HL-60/S4 treated with retinoic acid at 250 ng/mL for 4 days and 3 days (cell line): Measurements from ENCODE around the gene UPF3A.
"Not testable (repeated sequence)": the region's sequence is repeated elsewhere in the genome, so short reads cannot be mapped to it uniquely, and the experiment has no call there.

ENCODE experiments used
- in situ Hi-C: fragments of 300-500 bp; cut with MboI; formaldehyde crosslinking; loops from 2 replicates; pipeline ENCODE4 v1.7.0; 2022; ENCODE audit warnings: low sequenced_read_pairs

UPF3A gene, protein sequence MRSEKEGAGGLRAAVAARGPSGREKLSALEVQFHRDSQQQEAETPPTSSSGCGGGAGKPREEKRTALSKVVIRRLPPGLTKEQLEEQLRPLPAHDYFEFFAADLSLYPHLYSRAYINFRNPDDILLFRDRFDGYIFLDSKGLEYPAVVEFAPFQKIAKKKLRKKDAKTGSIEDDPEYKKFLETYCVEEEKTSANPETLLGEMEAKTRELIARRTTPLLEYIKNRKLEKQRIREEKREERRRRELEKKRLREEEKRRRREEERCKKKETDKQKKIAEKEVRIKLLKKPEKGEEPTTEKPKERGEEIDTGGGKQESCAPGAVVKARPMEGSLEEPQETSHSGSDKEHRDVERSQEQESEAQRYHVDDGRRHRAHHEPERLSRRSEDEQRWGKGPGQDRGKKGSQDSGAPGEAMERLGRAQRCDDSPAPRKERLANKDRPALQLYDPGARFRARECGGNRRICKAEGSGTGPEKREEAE

DNA sequence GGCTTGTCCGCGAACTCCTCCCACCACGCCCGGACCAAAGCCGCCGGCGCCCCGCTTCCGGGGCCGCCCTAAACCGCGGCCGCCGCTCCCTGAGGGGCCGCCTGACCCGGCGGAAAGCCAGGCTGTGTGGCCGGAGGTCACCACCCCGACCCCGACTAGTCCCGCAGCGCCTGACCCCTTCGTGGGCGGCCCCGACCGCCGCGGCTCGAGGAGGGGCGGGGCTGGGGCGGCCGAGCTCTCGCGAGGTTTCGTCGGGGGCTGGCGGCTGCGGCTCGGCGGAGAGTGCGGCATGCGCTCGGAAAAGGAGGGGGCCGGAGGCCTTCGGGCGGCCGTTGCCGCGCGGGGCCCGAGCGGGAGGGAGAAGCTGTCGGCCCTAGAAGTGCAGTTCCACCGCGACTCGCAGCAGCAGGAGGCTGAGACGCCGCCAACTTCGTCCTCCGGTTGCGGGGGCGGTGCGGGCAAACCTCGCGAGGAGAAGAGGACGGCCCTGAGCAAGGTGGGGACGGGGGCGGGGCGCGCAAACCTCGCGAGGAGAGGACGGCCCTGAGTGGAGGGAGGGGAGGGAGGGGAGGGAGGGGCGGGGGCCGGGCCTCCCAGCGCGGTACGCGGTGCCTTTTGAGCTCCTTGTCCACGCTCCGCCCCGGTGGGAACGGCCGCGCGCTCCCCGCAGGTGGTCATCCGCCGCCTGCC, at the start of gene UPF3A:
Gene UPF3A (plus strand): TSS at position 251 of the 690 bp plus-strand sequence. CDS start 39 bp downstream, at position 290.
- in situ Hi-C loops: no loop called here

DNA sequence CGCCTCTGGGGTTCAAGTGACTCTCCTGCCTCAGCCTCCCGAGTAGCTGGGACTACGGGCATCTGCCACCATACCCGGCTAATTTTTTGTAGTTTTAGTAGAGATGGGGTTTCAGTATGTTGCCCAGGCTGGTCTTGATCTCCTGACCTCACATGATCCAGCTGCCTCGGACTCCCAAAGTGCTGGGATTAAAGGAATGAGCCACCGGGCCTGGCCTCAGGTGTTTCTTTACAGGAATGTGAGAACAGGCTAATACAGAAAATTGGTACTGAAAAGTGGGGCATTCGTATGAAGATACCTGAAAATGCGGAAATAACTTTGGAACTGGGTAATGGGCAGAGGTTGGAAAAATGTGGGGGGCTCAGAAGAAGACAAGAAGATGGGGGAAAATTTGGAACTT, 49.5 kb upstream of the UPF3A start:
- in situ Hi-C loops: no loop called here

DNA sequence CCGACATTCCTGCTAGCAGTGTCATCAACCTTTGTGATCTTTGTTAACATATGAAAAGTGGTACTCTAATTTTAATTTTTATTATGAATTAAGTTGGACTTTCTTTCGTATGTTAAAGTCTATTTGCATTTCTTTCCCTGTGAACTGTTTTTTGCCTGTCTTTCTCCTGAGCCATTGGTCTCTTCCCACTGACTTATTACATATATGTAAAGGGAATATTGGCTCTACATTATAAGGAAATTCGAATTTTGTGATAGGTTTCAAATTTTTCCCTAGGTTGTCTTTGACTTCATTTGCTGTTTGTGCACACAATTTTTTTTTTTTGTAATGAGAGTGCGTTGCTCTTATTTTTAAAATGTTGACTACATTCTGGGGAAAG, 47.1 kb upstream of the UPF3A start:
- in situ Hi-C loops: no loop called here

DNA sequence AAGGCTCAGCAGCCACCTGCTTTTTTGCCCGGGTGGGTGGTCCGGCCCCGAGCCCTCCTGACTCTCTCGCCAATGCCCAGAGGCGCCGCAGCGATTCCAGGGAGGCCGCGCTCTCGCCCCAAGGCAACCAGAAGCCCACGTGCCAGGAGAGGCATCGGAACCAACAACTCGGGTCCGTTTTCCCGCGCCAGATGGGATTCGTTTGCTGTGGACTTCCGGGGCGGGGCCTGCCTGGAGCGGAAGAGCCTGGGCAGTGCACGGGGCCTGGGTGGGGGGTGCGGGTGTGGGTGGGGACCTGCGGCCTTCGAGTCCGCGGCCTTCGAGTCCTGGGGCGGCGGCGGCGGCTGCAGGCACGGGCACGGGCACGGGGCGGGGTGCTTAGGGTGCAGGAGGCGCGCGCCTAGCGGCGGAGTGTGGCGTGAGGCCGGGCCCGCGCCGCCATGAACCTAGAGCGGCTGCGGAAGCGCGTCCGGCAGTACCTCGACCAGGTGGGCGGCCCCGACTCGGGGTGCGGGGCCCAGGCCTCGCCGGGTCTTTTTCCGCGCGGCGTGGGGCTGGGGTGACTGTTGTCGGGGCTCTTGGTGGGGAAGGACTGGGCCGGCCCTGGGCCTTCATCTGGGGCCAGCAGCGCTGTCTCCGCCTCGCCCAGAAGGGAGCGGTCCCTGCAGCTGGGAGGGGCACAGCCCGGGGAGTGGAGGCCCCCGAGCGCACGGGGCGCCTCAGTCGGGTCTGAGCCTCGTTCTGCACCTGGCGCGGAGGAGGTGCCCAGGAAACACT, 46.6 kb upstream of the UPF3A start, which contains the start of gene CDC16:
Gene CDC16 (plus strand): TSS at position 253 of the 777 bp plus-strand sequence. CDS start 188 bp downstream, at position 441.
- in situ Hi-C loops: no loop called here

DNA sequence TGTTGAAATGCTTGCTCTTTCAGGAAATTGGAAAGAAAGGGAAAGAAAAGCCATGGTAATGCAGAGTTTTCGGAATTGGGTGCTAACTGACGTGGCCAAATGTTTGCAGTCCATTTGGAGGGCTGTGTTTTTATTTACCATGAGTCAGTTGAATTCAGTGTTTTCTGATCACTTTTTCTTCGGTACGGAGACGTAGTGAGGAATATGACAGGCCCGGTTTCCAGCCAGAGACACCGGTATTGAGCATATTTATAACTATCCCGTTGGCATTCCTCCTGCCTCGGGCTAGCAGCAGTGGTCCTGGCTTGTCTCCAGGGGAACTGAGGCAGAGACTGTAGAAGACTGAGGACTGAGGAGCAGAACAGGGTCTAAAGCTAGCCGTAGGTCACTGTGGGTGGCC, 45.7 kb upstream of the UPF3A start:
- in situ Hi-C loops: no loop called here

DNA sequence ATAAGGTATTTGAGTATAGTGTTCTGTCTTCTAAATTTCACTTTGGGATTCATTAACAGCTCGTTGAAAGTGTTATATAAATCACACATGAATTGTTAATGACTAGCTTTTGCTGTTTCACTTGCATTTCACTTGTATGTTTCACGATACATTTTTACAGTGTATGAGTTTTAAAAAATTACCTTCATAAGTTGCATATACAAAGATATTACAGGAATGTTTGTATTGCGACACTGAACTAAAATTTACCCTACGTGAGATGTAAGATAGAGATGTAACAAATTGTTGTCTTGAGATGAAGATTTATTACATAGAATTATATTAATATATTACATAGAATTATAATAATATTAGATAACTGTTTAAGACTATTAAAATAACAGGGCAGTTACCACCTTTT, 45.2 kb upstream of the UPF3A start:
- in situ Hi-C loops: no loop called here

DNA sequence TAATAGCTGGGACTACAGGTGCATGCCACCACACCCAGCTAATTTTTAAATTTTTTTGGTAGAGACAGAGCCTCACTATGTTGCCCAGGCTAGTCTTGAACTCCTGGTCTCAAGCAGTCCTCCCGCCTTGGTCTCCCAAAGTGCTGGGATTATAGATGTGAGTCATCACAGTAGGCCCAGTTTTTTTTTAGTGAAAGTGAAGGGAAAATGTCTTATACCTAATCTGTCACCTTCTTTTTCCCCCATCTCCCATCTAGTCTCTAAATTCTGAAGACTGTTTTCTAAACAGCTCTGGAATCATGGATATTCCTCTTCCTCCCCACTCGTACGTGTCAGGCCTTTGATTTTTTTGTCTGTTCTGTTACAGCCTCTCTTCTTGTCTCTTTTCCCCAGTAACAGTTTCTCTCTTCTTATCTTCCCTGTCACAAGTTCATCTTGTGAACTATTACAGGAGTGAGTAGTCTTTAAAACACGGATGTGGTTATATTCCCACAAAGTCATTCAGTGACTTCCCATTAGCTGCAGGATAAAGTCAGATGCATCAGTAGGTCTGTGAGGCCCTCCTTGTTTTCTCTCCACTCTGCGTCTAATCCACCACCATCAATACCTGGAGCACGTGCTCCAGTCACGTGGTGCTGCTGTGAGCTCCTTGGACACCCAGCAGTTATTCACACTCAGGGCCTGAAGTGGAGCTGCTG, 43.8 kb upstream of the UPF3A start:
- in situ Hi-C loops: no loop called here

DNA sequence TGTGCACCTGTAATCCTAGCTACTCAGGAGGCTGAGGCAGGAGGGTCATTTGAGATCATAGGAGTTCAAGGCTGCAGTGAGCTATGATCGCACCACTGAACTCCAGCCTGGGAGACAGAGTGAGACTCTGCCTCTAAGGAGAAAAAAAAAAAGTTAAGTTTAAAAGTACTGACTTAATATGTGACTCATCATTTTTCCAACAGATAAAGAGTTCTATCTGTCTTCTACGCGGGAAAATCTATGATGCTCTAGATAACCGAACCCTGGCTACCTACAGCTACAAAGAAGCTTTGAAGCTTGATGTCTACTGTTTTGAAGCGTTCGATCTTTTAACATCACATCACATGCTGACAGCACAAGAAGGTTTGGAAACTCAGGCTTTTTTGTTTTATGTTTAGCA, 39.5 kb upstream of the UPF3A start:
- in situ Hi-C loops: no loop called here

DNA sequence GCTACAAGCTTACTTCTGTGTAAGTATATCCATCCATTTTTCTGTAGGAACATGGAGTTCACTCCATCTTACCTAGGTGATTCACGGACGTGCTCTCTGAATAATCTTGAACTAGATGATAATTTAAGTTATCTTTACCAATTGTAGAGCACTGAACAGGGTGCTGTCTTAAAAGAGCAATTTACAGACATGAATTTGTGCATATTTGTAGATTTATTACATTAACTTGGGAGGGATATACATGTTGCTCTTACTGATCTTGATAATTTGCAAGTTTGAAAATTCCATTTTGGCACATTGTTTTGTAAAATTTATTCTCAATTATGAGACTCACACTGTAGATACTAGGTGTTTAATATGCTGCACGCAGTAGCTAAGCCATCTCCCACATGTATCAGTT, 37.4 kb upstream of the UPF3A start:
- in situ Hi-C loops: no loop called here

DNA sequence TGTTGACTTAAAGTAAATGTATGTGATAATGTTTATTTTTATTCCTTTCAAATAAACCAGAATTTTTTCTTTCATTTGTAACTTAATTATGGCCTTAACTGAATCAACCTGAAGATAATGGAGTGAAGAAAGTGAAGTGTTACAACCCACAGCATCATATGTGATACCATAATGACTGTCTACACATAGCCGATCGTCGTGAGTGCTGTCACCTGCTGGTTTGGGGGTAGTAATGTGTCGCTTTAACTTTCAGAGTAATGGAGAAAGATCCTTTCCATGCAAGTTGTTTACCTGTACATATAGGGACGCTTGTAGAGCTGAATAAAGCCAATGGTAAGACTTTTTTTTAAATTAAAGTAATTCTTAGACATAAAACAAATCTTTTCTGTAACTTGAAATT, 36.8 kb upstream of the UPF3A start:
- in situ Hi-C loops: no loop called here

DNA sequence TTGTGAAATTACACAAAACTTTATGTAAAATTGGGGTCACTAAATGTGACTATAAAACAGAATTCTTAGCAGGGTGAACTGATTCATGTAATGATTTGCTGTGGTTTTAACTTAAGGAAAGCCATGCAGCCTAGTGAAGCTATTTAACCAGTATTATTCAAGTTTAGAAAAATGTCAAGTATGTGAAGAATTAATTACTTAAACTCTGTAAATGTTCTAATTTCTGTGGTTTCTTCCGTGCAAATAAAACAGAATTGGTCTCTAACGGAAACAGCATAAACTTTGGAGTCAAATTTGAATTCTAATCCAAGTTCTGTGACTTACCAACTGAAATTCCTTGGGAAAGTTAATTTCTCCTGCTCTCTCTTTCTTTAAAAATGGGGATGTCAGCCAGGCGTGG, 33.4 kb upstream of the UPF3A start:
- in situ Hi-C loops: no loop called here

DNA sequence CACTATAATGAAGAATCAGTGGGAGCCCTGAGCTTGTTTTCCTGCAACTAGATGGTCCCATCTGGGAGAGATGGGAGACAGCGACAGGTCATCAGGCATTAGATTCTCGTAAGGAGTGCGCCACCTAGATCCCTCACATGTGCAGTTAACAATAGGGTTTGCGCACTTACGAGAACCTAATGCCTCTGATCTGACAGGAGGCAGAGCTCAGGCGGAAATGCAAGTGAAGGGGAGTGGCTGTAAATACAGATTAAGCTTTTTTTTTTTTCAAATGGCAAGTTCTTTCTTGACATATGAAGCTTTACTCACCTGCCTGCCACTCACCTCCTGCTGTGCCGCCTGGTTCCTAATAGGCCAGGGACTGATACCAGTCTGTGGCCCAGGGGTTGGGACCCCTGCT, 32.3 kb upstream of the UPF3A start:
- in situ Hi-C loops: no loop called here

DNA sequence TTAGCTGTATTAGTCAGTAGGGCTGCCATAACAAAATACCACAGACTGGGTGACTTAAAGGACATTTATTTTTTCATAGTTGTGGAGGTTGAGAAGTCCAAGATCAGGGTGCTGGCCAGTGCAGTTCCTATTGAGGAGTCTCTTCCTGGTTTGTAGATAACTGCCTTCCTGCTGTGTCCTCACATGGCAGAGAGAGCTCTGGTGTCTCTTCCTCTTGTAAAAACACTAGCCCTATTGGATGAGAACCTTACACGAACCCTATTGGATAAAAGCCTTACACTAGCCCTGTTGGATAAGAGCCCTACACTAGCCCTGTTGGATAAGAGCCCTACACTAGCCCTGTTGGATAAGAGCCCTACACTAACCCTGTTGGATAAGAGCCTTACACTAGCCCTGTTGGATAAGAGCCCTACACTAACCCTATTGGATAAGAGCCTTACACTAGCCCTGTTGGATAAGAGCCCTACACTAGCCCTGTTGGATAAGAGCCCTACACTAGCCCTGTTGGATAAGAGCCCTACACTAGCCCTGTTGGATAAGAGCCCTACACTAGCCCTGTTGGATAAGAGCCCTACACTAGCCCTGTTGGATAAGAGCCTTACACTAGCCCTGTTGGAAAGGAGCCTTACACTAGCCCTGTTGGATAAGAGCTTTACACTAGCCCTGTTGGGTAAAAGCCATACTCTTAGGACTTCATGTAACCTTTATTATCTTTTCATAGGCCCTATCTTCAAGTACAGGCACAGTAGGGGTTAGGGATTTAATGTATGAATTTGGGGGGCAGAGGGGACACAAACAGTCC, 29.6 kb upstream of the UPF3A start:
- in situ Hi-C loops: not testable (repeated sequence)

DNA sequence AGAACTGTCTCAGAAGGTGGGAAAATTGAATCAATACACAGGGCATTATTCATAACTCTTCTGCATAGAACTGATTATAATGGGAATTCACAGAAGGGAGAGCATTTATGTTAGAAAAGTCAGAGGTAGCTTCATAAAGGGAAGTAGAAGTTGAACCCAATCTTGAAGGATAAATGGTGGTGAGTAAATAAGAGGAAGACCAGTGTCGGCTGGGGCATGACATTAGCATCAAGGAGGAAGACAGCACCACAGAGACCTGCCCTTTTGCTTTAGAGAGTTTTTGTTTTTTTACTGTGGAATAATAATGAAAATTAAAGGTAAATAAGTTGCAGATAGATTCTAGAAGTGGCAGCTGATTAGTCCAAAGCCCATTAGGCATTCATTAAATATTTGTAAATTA, 24.9 kb upstream of the UPF3A start:
- in situ Hi-C loops: no loop called here

DNA sequence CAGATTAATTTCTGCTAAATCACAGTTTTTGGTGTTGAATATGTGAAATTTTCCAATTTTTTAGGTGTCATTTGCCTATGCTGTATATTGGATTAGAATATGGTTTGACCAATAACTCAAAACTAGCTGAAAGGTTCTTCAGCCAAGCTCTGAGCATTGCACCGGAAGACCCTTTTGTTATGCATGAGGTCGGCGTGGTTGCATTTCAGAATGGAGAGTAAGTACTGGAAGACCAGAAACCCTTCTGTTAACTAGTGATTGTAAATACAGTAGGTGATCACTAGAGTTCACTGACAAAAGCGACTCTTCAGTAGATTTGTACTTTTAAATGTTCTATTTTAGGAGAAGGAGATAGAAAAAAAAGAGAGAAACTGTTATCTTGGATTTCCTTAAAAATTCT, 24.4 kb upstream of the UPF3A start:
- in situ Hi-C loops: no loop called here

DNA sequence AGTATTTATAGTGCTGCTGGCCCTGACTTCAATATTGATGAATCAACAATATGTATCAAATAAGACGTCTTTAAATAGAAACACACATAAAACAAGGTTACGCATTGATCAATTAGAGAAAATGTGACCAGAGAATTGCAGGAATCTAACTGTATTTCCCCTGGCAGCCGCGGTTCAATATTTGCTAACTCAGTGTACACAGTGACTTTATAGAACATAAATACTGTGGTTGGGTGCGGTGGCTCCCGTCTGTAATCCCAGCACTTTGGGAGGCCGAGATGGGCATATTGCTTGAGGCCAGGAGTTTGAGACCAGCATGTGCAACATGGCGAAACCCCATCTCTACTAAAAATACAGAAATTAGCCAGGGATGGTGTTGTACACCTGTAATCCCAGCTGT, 22.8 kb upstream of the UPF3A start:
- in situ Hi-C loops: no loop called here

DNA sequence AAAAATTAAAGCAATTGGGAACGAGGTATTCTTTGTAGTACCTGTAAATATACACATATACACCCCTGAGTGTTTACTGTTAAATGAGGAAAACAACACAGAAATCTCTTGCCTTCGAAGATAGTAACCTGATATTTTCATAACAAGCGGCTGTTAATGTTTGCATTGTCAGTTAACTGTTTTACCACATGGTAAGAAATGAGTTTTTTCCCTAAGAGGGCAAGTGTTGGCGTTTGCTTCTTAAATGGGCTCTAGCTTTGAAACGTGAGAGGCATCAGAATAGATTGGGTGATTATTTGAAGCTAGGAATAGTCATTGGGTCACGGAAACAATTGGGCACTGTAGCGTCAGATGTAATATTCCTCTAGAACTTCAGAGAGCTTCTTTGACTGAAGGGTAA, 22.0 kb upstream of the UPF3A start:
- in situ Hi-C loops: no loop called here

DNA sequence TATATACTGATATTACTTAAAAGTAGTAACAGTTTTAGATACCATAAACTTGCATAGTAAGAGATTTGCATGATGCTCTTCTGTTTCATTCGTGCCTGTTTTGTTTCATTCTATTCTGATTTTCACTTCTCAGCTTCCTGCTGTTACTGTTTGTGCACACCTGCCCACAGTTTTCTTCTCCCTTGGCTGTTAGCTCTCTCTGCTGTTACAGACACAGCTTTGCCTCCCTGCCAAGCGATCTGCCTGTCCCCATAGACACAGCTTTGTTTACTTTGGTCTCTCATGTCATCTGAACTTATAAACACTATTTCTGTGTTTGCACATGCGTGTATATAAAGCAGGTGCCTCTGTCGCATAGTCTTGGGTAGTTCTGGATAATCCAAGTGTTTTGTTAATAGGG, 21.4 kb upstream of the UPF3A start:
- in situ Hi-C loops: no loop called here

DNA sequence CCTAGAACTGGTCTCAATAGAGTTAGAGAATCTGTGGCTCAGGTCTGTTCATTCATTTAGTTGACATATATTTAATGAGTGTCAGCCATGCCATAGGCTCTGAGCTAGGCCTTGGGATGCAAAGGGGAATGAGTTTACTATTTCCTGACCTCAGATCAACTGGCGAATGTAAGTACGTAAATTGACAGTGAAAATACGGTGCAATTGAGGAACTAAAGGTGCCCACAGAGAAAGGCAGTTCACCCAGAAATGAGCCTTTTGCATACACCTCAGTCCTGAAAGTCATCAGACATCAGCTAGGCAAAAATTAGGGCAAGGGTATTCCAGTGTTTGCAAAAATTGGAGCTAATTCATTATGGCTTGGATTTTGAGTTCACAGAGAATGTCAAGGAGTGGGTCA, 20.6 kb upstream of the UPF3A start:
- in situ Hi-C loops: no loop called here

DNA sequence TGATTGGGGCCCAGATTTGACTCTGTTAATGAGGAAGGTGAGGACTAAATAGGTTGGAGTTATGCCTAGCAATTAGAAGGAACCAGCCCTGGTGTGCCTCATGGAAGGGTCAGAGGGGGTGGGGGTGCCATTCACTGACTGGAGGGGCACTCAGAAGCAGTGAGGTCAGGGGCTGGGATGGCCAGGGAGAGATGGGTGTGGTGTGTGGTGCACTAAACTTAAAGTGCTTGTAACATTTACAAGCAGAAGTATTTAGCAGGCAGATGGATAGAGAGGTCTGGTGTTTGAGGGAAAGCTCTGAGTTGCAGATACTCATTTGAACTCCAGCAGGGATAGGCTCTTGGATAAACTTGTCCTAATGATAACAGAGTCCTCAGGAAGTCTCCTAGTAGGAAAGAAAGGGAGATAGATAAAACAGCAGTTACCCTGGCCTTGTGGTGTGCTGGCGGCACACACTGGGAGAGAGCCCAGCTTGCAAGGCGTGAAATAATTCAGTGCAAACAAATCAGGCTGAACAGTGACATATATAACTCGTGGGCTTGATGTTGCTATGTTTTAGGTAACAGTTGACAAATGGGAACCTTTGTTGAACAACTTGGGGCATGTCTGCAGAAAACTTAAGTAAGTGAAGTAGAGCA, 20.0 kb upstream of the UPF3A start:
- in situ Hi-C loops: no loop called here
